ENCODE data around the gene NKX3-2. TPM values are rescaled to one million over a fixed set of nuclear protein-coding genes. Genes with fewer than 3 reads are reported as not detected.

Gene NKX3-2
- total RNA-seq, 1 experiment from 2014 or later = not detected

GRCh38 chr4:13515268-13515667 lies 29.0 kb downstream of the NKX3-2 start:
- no peak overlapping the region for H2AFZ ChIP-seq
- H3K9me3 ChIP-seq (ENCODE audit: insufficient read depth, low read depth) = no peaks in the 10 kb centered on the region
- no peak for DNase-seq
- H3K4me3 ChIP-seq = no peak overlapping the region
- no peaks in the 10 kb centered on the region for H4K20me1 ChIP-seq (ENCODE audit: insufficient read depth)
- POLR2A ChIA-PET (ENCODE audit: unreplicated experiment) = no interaction called here
- no TSS peak for BruUV-seq (replicated peaks)
- H3F3A ChIP-seq (ENCODE audit: insufficient read depth, low read depth) = no peaks in the 10 kb centered on the region
- H3K4me2 ChIP-seq = no peak overlapping the region
- H3K27me3 ChIP-seq (ENCODE audit: insufficient read depth, low read depth) = no peaks in the 10 kb centered on the region
- CTCF ChIA-PET = no interaction called here
- no peaks in the 10 kb centered on the region for H3K9me2 ChIP-seq (ENCODE audit: insufficient read depth)
- H3K27ac ChIP-seq = no peak overlapping the region
- H3K4me1 ChIP-seq (replicated peaks; ENCODE audit: insufficient read depth) = no peaks in the 10 kb centered on the region
- TF ChIP-seq EZH2 (IDR thresholded peaks at IDR 0.05; ENCODE audit: low read depth) (no peak), CTCF (conservative IDR thresholded peaks at IDR 0.05) (no peak)
- intact Hi-C loops (cut with micrococcal nuclease; ENCODE audit: unreplicated experiment) = no loop called here
- no peaks in the 10 kb centered on the region for H3K36me3 ChIP-seq (ENCODE audit: low read depth)
- H3K79me2 ChIP-seq (ENCODE audit: low read depth) = no peaks in the 10 kb centered on the region

DNA sequence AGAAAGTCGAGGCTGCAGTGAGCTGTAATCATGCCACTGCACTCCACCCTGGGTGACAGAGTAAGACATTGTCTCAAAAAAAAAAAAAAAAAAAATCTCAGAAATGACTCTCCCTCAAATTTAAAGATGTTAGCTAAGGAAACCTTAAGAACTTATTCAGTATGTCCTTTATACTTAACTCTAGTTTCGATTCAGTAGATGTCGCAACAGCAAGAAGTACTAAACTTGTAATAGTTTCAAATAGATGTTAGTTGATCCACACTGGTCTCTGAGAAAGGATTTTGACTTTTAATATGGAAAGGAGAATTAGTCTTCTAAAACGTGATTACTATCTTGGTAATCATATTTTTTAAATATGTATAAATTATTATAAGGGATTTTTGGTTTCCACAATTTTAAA lies 29.6 kb downstream of the NKX3-2 start:
- Histone ChIP-seq H3K4me3 (no peak overlapping the region), H3K27ac (no peak overlapping the region), H3K4me2 (no peak overlapping the region), H3F3A (ENCODE audit: insufficient read depth, low read depth) (no peaks in the 10 kb centered on the region), H3K79me2 (ENCODE audit: low read depth) (no peaks in the 10 kb centered on the region), H3K27me3 (ENCODE audit: insufficient read depth, low read depth) (no peaks in the 10 kb centered on the region), H3K9me2 (ENCODE audit: insufficient read depth) (no peaks in the 10 kb centered on the region), H3K4me1 (replicated peaks; ENCODE audit: insufficient read depth) (no peaks in the 10 kb centered on the region), H3K9me3 (ENCODE audit: insufficient read depth, low read depth) (no peaks in the 10 kb centered on the region), H3K36me3 (ENCODE audit: low read depth) (no peaks in the 10 kb centered on the region), H2AFZ (no peak overlapping the region), H4K20me1 (ENCODE audit: insufficient read depth) (no peaks in the 10 kb centered on the region)
- no TSS peak for BruUV-seq (replicated peaks)
- POLR2A ChIA-PET (ENCODE audit: unreplicated experiment) = no interaction called here
- TF ChIP-seq EZH2 (IDR thresholded peaks at IDR 0.05; ENCODE audit: low read depth) = no peak
- CTCF ChIA-PET = no interaction called here
- intact Hi-C loops (cut with micrococcal nuclease; ENCODE audit: unreplicated experiment) = no loop called here
- no peak for DNase-seq

DNA sequence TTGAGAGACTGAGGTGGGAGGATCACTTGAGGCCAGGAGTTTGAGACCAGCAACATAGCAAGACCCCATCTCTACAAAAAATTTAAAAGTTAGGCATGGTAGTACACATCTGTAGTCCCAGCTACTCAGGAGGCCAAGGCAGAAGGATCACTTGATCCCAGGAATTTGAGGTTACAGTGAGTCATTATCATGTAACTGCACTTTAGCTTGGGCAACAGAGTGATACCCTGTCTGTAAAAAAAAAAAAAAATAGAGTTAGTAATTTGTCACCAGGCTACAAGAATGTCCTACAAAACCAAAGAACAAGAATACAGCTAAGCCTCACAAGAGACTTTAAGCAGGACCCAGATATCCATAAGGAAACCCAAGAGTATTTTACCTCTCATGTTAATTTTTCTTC lies 33.2 kb downstream of the NKX3-2 start:
- Histone ChIP-seq H3K79me2 (ENCODE audit: low read depth) (no peaks in the 10 kb centered on the region), H3K9me3 (ENCODE audit: insufficient read depth, low read depth) (no peaks in the 10 kb centered on the region), H3K4me1 (replicated peaks; ENCODE audit: insufficient read depth) (no peaks in the 10 kb centered on the region), H2AFZ (no peak overlapping the region), H3K4me3 (no peak overlapping the region), H3K27me3 (ENCODE audit: insufficient read depth, low read depth) (no peaks in the 10 kb centered on the region), H3K36me3 (ENCODE audit: low read depth) (no peaks in the 10 kb centered on the region), H3F3A (ENCODE audit: insufficient read depth, low read depth) (no peaks in the 10 kb centered on the region), H3K4me2 (no peak overlapping the region), H3K9me2 (ENCODE audit: insufficient read depth) (no peaks in the 10 kb centered on the region), H3K27ac (no peak overlapping the region), H4K20me1 (ENCODE audit: insufficient read depth) (no peaks in the 10 kb centered on the region)
- intact Hi-C loops (cut with micrococcal nuclease; ENCODE audit: unreplicated experiment) = no loop called here
- DNase-seq = no peak
- POLR2A ChIA-PET (ENCODE audit: unreplicated experiment) = no interaction called here
- CTCF ChIA-PET = interaction anchor here (0.5 kb wide), 1 partner anchor 927 kb away, joined by 3 read pairs; no protein-coding TSS in a partner anchor
- no TSS peak for BruUV-seq (replicated peaks)
- TF ChIP-seq CTCF (conservative IDR thresholded peaks at IDR 0.05) (no peak), EZH2 (IDR thresholded peaks at IDR 0.05; ENCODE audit: low read depth) (no peak)

GRCh38 chr4:13509442-13509841 lies 34.9 kb downstream of the NKX3-2 start:
- Histone ChIP-seq H3K9me2 (ENCODE audit: insufficient read depth) (no peaks in the 10 kb centered on the region), H3F3A (ENCODE audit: insufficient read depth, low read depth) (no peaks in the 10 kb centered on the region), H3K9me3 (ENCODE audit: insufficient read depth, low read depth) (no peaks in the 10 kb centered on the region), H3K36me3 (ENCODE audit: low read depth) (no peaks in the 10 kb centered on the region), H3K4me2 (no peak overlapping the region), H3K27ac (no peak overlapping the region), H3K79me2 (ENCODE audit: low read depth) (no peaks in the 10 kb centered on the region), H2AFZ (no peak overlapping the region), H3K4me1 (replicated peaks; ENCODE audit: insufficient read depth) (no peaks in the 10 kb centered on the region), H3K27me3 (ENCODE audit: insufficient read depth, low read depth) (no peaks in the 10 kb centered on the region), H3K4me3 (no peak overlapping the region), H4K20me1 (ENCODE audit: insufficient read depth) (no peaks in the 10 kb centered on the region)
- intact Hi-C loops (cut with micrococcal nuclease; ENCODE audit: unreplicated experiment) = no loop called here
- TF ChIP-seq CTCF (conservative IDR thresholded peaks at IDR 0.05) (no peak), EZH2 (IDR thresholded peaks at IDR 0.05; ENCODE audit: low read depth) (no peak)
- no peak for DNase-seq
- ChIA-PET CTCF (no interaction called here), POLR2A (ENCODE audit: unreplicated experiment) (no interaction called here)
- BruUV-seq (replicated peaks) = no TSS peak

Measured in PC-9 (cell line).